Stimulated activated CD4-positive, alpha-beta T cell treated with anti-CD3 and anti-CD28 coated beads, Interleukin-15, amount 100 ng/mL, for 1 hour (primary cell): ENCODE data around the gene PDGFC.
"Not testable (repeated sequence)": the region's sequence is repeated elsewhere in the genome, so short reads cannot be mapped to it uniquely, and the experiment has no call there.

Experiments
- DNase-seq, 2 donors: peaks; one replicate each; pipeline ENCODE4 v3.0.0-alpha.2; 2020; ENCODE audit warnings: low read depth in 1 of 2, low spot score in 1 of 2

The PDGFC gene

DNA sequence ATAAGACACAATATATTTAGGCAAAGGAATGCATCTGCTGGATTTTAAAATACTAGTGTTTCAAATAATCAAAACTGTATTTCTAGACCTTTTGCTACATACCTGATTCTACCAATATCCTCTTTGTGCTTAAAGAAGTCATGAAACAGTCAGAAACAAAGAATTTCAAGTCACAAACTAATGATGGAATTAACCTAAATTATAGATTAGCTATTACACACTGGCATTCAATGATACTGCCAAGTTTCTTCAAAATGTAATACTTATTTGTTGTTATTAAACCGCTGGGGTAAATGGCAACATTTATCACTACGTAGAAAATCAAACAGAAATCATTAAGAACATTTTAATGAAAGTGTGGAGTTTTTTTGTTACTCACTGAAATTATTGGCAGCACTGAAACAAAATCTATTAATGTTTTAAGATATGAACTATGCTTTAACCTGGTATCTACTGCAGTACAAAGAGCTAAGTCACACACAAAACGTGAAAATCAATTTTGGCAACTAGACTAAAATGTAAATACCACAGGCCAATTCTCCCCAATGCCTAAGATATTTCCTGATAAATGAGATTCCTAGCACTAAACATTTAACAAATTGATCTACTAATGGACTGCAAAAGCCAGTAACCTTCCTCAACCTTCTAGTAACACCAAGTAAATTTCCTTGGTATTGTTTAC, 19.4 kb downstream of the PDGFC start:
- DNase-seq, result no peak

DNA sequence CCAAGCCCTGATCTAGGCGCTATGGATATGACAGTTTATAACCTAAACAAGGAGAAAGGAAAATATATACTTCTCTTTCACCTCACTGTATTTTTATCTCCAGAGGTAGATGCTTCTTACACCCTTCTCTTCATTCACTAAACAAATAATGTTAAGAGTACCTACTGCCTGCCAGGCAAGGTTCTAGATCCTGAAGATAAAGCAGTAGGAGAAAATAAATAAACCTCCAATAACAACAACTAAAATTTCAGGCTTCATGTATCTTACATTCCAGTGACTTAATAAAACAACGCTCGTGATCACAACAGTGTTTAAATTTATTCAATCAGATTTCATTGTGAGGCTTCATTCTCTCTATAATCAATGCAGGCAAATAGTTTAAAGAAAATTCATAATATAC, 20.7 kb downstream of the PDGFC start:
- DNase-seq, result no peak

DNA sequence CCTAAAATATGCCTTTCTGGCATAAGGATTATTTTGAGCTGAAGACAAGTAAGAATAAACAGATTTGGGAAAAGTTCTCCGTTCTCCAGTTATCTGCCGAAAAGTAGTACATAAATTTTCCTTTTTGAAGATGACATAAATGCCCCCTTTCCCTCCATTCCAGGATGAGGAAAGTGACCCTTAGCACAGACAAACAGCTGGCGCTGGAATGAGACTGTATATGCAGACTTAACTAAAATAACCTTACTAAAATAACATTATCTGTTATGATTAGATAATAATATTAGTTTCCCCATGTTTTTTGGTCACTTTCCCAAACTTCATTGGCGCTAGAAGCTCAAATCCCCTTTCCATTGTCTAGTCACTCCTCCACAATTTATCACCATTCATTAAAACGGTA, 21.5 kb downstream of the PDGFC start:
- no peak for DNase-seq

DNA sequence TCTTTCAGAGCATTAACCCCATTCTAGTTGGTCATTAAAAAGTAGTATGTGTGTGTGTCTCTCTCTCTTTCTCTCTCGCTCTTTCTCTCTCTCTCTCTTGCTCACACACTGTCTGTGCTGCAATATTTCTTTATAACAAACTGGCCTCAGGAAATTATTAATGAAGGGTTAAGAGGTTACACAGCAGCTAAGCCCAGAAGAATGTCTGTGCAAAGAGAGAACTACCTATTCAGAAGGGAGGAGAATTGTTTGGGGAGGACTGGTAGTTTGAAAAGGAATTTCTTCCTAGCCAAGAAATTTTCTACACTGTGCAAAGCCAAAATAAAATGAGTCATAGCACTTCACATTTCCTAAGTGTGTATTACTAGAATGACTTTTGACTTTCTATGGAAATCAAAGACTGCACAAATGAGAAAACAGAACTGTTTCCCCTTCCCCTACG, 22.2 kb downstream of the PDGFC start:
- DNase-seq, result no peak

- DNase-seq, result no peak
Measured at GRCh38 chr4:156948738-156949137, 22.9 kb downstream of the PDGFC start.

GRCh38 chr4:156948133-156948532, 23.5 kb downstream of the PDGFC start:
- DNase-seq, result no peak

- DNase-seq, result no peak
Measured at GRCh38 chr4:156946516-156947424, 24.8 kb downstream of the PDGFC start.

GRCh38 chr4:156945532-156945931, 26.1 kb downstream of the PDGFC start:
- no peak for DNase-seq

- no peak for DNase-seq
Measured at GRCh38 chr4:156942991-156943390, 28.6 kb downstream of the PDGFC start.

GRCh38 chr4:156941940-156942548, 29.6 kb downstream of the PDGFC start:
- DNase-seq, result no peak

DNA sequence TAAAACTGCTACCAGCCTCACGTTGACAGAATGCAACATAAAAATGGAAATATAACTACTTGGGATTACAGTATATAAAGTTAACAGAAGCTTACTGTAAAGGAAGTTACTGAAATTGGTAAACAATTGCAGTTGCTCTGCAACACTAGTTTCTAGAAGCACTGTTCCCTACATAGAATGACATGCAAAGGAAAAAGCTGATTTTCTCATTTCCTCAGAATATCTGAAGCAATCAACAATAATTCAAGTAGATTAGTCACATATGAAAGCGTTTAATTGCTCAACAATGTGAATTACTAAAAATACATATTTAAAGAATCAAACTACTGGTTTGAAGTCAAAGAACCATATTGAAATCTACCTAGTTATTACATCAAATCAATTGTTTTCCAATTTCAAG, 31.8 kb downstream of the PDGFC start:
- DNase-seq, result no peak

GRCh38 chr4:156939139-156939538, 32.5 kb downstream of the PDGFC start:
- no peak for DNase-seq

GRCh38 chr4:156934259-156934635, 37.4 kb downstream of the PDGFC start:
- no peak for DNase-seq

GRCh38 chr4:156933633-156934258, 37.9 kb downstream of the PDGFC start:
- DNase-seq, result no peak

- not testable (repeated sequence) for DNase-seq
Measured at GRCh38 chr4:156932360-156932759, 39.2 kb downstream of the PDGFC start.

- DNase-seq, result no peak
Measured at GRCh38 chr4:156931267-156931666, 40.3 kb downstream of the PDGFC start.

- DNase-seq, result no peak
Measured at GRCh38 chr4:156929386-156930105, 42.1 kb downstream of the PDGFC start.

DNA sequence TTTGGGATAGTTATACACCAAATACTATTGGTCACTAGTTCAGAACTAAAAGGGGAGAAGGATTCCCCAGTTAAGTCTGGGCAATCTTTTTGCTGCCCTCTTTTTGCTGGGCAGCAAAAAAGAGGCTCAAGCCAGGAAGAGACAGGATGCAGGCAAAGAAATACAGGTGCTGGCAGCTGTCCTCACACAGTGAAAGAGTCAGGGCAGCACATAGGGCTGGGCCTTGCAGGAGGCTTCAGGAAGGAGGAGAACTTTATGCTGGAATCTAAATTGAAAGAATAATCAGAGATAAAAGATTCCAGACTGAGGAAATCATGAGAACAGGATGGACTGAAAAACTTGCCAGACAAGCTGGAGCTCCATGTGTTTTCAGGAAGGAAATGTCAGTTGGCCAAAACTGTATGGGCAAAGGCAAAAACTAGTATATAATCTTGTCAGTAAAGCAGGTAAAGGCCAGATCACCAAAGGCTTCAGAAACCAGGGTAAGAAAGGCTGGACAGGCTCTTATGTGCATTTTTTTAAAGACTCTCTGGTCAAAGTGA, 46.8 kb downstream of the PDGFC start:
- DNase-seq, result no peak

DNA sequence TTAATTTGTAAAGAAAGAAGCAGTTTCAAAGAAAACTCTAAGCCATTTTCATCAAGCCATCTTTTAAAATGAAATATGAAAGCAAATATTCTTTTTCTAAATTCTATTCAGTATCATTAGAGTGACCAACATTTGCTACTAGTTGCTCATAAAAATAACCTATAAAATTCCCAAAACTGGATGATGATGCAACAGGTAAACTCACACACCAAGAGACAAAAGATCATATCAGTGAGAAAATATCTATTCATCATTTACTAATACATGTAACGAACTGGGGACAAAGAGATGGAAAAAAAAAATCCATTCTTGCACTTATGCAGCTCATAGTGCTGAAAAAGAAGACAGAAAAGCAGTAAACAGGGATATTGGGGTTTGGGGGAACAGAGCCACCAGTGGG, 48.1 kb downstream of the PDGFC start:
- no peak for DNase-seq

DNA sequence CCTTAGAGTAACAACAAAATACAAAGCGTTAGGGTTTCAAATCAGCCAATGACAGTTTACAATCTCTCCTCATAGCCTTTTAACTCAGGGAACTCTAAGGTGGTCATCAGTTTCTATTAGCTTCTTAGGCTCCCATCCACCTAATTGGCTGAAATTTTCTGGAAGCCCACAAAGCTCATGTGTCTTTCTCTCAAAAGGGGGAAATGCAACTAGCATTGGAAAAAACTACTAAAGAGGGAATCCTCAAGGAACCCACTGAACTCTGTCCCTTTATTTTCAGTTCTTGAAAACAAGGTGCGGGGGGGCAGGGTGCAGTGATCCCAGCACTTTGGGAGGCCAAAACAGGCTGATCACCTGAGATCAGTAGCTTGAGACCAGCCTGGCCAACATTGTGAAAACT, 56.4 kb downstream of the PDGFC start:
- DNase-seq, result no peak

DNA sequence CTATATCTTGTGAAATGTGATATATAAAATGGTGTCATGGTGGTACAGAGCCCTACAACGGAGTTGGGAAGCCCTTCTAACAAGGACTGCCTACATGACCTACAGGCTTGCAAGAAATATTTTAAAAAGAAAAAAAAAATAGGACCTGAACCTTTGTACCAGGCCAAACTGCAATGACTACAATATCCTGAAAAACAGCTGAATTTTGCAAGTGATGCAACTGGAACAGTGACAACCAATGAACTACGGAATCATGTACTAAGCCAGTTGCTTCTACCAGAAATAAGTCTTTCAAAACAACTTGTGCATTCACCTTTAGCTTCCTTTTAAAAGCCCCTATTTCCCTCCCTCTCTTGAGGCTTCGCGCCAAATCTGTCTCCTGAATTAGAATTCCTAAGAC, 58.4 kb downstream of the PDGFC start:
- no peak for DNase-seq
